PC-9 (cell line): ENCODE results near the gene GALNT8.

Source experiments
- CTCF ChIP-seq: fragments of 200-600 bp; sonication (generic); conservative IDR thresholded peaks from 2 replicates; pipeline ENCODE4 v1.6.1; 2017; ENCODE audit warnings: mixed run types, antibody characterized with exemption, mild to moderate bottlenecking, moderate library complexity
- EZH2 ChIP-seq: fragments of 200-600 bp; sonication (generic); IDR thresholded peaks from 2 replicates; pipeline ENCODE4 v1.8.0; 2017; ENCODE audit warnings: antibody characterized with exemption, low read depth

- TF ChIP-seq CTCF (no peak), EZH2 (no peak)
Observed at GRCh38 chr12:4771172-4771959, 51.2 kb downstream of the GALNT8 start.
